Fibroblast of skin of scalp (primary cell): ENCODE measurements around the gene THPO.

ENCODE experiments used
- DNase-seq: peaks from one replicate; pipeline ENCODE4 v3.0.0-alpha.2; 2013

The THPO gene

DNA sequence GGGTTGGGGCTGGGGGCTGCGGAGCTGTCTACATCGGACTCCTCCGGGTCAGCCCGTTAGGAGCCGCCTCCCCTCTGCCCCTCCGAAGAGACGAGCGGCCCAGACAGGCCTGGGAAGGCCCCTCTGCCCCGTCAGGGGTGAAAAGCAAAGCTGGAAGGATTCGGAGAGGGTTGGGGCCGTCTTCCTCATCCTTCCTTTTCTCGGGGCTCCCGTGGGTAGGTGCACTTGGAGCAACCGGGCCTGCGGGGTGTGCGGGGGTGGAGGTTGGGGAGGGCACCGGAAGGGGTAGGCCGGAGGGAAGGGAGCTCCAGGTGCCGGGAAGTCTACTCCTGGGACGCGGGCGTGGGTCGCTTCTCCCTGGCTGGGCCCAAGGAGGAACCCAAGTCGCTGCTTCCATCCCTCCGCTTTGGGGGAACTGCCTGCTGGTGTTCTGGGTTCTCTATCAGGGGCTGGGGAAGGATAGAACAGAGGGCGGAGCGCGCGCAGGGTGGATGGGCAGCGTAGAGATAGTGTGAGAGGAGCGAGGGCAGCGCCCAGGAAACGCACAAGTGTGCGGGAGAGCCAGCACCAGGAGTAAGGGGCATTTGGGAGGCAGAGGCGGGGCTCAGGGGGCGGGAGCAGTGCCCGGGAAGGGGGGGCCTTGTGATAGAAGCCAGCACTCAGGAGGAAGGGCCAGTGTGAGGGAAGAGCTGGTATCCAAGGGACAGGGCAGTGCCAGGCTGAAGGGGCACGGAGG lies 15.9 kb downstream of the THPO start:
- DNase-seq: no peak

DNA sequence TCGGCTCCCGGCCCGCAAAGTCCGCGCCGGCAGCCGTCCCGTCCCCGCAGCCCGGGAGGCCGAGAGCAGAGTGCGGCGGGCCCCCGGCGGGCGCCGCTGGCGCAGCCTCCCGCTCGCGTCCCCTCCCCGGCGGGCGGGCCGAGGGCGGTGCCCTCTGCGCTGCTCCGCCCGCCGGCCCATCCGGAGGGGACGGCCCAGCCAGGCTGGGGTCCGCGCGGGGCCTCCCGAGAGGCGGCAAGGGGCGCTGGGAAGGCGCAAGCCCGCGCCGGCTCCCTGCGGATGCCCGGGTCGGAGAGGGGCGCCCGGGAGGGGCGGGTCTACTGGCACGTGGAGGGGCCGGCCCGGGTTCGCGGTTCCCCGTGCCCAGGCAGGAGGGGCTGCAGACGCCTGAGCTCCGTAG lies 16.5 kb downstream of the THPO start, which contains the start of the genes CLCN2 and POLR2H:
Gene CLCN2, minus strand, starts transcription at position 74 of the 400 bp plus-strand sequence. CDS start 126 bp downstream, outside the sequence.
Gene POLR2H, plus strand, starts transcription at position 179 of the 400 bp plus-strand sequence. CDS start 1,783 bp downstream, outside the sequence.
- DNase-seq: peak; percentile 63

DNA sequence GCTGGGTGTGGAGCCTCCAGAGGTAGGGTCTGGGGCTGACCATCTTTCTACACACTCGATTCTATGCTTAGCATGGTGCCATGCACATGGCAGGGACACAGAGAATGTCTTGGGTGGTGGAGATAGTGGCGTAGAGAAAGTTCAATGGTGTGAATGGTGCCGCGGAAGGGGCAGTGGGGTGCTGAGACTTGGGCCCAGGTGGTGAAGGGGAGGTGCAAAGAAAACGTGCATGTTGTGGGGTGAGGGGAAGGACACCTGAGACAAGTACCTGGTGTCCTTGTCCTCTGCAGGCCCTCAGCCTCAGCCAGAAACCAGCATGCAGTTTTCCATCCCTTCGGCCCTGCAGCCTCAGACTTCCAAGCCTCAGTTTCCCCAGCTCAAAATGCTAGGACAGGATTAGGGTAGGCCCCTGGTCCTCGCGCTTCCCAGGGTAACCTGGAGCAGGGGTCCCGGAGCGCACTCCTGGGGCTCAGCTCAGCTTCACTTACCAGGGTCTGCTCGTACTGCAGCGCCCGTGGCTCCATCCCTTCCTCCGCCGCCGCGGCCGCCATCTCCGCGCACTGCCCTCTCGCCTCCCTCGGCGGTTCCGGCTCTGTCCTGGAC lies 17.0 kb downstream of the THPO start:
- no peak for DNase-seq

DNA sequence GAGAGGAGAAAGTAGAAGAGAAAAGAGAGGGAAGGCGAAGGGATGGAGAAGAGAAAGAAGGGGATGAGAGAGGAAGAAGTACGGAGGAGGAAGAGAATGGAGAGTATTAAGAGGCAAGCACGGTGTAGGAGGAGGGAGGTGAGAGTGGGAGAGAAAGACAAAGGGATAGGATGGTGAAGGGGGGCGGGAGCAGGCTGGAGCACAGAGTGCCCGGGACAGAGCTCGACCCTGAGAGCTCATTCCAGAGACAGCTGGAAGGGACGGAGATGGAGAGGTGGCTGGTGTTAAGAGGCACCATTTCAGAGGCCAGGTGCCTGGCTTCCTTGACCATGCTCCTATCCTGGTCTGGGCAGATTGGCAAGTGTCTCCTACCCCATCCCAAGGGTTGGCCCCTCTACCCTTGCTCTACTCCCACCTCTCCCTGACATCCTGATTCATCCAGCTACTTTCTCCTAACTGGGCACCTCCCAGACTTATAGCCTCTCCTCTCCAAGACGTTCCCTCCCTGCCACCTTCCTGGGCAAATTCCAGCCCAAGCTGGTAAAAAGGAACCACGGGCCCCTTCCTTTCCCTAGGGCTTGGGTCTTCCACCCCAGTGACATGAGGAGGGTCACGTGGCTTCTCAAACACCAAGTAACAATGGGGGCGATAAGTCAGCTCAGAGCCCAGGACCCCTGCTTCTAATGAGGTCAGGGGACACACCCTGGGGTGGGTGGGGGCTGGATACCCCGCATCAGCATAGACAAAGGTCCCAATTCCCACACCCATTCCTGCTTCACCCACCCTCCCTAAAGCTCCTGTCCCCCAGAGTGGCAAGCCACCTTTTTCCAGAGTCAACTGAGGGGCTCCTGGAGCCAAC lies 17.7 kb downstream of the THPO start:
- no peak for DNase-seq

DNA sequence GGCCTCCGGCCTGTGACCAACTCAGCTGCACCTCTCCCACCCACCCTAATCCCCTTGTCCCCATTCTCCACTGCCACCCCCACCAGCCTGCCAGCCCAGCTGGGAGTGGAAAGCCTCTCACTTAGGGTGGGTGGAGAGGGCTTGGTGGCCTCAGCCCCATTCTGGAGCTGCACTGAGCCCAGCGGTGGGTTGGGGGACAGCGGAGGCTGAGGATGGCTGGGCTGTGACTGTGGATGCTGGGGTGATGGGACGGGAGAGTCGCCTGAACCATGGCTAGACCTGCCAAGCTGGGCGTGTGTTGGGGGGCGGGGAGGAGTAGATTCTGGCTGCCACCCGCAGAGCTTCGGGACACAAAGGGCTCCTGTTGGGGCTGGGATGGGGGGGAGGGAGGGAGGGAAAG lies 18.4 kb downstream of the THPO start:
- DNase-seq: no peak

DNA sequence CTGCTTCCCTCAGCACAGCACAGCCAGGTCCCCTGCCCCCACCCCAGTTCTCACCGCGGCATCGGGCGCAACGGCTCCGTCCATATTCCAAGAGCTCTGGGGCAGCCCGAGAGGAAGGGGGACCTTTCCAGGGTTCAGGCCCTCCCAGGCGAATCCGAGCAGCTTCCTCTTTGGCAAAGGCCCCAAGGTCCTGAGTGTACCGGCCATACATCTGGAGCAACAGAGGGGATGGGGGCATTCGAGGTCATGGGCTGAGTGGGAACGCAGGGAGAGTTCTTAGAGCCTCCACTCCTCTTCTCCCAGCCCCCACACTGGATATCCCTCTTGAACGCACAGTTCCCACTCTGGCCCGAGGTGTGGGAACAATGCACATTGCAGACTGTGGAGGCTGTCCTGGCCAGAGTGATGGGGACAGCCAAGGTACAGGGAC lies 19.1 kb downstream of the THPO start:
- DNase-seq: no peak

DNA sequence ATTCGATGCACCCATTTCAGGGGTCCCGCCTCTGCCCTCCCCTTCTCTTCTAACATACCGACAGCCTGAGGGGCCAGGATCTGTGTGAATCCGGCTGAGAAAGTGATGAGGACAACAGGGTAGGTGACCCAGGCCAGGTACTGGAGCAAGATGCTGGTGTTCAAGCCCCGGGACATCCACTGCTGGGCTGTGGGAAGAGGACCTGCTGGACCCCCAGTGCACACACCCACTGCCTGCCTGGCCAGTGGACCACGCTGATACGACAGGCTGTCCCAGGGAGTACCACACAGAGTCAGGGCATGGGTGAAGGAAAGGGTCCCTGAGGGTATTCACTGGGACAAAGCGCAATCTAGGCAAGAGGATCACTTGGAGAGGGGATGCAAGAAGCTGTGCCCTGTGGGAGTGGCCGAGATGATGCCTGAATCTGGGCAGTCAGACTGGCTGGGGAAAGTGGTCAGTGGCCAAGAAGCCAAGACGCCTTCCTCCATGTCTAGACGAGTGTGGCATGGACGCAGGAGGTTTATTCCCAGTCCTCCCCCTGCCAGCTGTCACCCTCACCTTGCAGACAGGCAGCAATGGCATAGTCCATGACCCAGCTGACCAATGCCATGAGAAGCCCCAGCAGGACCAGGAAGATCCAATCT lies 19.8 kb downstream of the THPO start:
- no peak for DNase-seq

DNA sequence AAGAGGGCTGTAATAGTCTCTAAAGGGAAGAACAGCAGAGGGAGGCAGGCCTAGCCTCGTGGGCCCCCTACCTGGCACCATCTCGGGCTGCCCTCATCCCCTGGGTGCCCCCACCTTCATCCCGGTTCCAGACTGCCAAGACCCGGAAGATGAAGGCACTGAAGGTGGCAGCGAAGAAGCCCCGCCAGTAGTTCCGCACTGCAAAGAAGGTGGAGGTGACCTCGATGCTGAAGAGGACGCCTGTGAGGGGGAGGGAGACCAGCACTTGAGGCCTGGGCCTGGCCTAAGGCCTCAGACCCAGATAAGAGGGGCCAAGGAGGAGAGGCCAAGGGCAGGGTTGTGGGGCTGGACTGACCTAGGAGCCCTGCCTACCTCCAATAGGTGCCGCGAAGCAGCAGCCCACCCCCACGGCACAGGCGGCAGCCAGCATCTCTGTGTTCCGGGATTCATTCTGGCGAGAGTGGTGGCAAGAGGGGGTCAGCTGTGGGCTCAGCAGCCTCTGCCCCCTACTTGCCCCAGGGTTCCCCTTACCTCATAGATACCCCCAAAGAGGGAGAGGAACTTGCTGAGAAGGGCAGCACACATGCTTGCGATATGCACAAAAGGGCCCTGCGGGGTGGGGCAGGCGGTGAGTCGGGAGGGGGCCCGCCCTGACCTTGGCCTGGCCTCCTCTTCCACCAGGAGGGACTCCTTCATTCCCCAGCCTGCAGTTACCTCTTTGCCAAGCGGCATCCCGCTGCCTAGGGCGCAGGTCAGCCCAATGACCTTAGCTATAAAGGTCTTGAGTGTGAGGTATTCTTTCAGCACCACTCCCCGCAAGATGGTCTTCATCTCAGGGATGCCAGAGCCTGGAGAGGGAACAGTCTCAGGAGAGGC lies 20.5 kb downstream of the THPO start:
- DNase-seq: no peak

DNA sequence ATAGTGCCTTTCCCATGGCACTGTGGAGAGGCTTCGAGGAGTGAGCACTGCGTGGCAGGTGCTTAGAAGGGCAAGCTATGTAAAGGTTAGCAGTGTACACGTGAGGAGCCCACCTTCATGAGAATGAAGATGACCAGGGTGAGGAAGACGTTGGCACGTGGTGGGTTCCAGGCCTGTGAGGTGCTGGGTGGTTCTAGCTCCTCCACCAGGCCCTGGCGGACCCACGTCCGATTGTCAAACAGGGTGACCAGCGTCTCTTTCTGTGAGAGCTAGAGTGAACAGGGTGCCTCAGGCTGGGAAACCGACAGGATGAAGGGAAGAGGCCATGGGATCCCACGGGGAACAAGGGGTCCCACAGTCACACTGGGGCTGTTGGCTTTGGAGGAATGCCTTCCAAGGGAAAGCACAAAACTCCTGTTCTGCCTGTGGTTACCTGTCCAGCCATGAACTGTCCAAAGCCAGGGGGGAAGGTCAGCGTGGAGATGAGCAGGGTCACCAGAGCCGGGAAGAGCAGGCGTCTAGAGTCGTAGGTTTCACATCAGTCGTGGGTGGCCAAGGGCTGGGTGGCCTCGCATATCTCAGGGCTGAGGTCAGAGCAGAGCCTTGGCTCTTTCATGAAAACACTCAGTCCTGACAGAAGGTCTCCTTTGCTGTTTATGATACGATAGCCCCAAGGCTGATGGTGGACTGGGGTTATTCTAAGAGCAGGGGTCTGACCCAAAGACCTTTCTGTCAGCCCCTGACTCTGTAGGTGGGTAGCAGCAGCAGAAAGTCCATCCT lies 22.6 kb downstream of the THPO start:
- DNase-seq: no peak

DNA sequence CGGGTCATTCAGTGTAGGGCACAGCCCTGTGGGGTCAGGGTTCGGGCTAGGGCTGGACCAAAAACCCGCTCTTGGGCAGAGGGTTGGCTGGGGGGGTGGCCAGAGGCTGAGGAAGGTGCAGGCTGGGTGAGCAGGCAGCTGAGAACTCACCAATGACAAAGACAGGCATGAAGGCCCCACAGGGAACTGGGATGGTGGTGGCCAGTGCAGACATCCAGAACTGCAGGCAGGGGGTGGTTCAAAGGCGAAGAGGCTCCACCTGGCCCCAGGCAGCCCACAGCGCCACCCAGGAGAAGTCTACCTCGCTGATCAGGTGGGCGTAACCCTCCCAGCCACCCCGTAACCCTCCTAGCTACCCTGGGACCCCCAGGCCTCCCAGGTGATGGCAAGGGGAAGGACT lies 23.3 kb downstream of the THPO start:
- DNase-seq: no peak

DNA sequence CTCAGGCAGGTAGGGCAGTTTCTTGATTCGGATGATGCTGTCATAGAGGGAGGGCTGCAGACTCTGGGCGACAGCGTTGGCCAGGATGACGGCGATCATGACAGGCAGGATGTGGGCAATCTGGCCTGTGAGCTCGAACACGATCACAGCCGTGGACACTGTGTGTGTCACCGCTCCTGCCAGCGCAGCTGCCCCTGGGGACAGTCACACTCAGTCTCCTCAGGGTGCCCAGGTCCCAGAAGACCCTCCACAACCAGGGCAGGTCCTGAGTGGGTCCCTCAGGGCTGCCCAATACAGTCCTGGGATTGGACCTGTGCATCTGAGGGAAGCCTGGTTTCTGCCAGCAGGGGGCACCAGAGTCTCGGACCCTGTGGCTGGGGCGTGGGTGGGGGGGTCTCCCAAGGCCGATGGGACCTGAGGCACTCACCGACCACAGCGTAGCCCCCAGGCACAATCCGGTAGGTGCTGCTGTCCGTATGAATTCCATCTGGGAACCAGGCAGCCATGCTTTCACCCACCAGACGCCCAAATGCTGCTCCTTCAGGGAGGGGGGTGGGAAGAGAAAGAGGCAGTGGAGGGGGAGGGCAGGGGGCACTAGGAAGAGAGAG lies 23.8 kb downstream of the THPO start:
- DNase-seq: peak; percentile 30

DNA sequence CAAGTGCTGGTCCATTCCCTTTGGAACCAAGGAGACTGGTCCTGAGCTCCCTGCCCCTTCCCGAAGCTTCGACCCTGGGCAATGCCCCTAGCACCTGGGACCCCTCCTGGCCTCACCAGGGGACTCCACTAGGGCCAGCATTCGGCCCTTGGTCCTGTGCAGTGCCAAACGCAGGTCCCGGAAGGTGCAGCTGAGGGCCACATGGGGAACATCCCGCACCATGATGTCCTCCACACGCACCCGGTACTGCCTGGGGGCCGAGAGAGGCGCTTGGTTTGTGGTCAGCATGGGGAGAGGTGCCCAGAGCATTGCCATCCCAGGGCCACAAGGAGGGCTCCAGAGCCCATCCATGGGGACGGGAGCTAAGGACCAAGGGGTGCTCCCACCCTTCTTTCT lies 24.5 kb downstream of the THPO start:
- DNase-seq: no peak

DNA sequence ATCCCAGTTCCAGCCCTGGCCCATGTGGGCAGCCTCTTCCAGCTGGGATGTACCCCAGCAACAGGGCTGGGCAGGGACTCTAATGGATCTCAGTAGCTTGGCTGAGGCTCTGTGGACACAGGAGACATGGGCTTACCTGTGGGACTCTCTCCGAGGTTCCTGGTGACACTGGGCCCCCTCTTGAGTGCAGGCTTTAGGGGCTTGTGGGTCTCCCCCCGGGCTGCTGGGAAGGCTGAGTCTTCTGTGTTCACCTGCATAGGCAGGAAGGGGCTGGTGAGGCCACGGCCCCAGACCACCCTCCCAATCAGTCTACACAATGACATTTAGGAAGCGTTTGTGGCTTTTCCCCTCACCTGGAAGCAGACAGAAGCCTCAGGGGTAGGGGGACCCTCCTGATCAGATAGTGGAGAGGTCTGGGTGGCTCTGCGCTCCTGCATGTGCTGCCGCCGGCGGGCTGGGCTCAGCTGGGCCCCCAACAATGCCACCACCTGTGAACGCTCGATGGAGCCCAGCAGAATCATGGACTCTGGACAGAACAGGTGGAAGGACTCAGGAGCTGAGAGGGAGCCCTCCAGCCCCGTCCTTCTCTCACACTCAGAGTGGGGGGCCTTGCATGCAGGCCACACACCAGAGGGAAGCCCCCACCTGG lies 25.0 kb downstream of the THPO start:
- no peak for DNase-seq

DNA sequence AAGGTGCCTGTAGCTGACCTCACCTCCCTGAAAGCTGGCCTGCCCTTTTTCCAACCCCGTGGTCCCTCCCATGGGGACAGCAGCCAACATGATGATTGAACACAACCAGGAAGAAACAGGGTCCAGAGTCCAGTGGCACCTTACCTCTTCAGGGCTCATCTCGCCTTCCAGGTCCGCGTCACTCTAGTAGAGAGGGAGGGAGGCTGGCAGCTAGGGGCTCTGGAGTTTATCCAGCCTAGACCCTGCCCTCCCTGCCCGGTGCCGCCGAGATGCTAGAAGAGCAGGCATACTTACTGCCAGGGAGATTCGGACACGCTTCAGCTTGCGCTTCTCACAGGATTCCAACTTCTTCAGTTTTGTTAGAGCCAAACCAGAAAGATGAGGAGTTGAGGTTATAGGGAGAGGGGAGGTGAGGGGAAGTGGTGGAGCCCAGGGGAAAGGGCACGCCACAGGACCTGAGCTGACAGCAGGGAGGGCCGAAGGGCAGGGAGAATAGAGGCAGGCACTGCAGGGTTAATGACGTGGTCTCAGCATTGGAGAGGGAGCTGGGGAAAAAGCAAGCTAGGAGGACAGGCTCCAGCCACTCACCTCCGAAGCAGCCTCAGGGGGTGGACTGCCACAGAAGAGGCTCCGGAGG lies 25.7 kb downstream of the THPO start:
- DNase-seq: no peak

DNA sequence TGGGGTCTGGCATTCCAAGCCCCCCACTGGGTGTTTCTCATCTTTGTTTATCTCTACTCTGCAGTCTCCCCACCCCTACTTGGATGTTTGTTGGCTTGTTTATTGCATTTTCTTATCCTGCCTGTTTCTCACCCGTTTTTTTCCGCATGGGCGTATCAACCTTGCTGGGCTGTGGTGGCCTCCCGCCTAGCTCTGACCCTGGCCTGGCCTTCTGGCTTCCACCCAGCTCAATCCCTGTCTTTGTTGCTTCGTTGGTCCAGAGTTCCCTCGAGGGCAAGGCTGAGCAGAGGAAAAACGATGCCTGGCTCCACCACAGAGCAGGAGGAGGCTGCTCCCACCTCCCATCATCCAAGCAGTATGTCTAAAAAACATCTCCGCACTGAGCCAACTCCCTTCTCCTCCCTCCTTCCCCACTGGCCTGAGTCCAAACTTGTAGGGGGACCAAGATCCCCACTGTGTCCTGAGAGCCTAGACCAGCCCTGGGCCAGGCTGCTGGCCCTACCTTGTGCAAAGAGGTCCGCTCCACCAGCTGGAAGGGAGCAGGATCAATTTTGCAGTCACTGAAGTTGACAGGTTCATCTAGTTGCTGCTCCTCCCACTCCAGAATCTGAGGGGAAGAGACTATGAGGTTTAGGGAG lies 26.4 kb downstream of the THPO start:
- no peak for DNase-seq

DNA sequence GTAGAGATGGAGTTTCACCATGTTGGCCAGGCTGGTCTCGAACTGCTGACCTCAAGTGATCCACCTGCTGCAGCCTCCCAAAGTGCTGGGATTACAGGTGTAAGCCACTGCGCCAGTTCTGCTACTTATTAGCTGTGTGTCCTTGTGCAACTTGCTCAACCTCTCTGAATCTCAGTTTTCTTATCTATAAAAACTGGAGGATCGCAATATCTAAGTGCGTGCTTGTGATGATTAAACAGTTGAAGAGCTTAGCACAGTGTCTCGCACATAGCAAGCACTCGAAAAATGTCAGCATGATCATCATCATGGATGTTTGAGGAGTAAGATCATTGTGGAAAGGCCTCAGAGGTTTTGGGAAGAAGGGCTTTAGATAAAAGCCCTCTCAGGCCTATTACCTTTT lies 27.4 kb downstream of the THPO start:
- peak; percentile 20 for DNase-seq

DNA sequence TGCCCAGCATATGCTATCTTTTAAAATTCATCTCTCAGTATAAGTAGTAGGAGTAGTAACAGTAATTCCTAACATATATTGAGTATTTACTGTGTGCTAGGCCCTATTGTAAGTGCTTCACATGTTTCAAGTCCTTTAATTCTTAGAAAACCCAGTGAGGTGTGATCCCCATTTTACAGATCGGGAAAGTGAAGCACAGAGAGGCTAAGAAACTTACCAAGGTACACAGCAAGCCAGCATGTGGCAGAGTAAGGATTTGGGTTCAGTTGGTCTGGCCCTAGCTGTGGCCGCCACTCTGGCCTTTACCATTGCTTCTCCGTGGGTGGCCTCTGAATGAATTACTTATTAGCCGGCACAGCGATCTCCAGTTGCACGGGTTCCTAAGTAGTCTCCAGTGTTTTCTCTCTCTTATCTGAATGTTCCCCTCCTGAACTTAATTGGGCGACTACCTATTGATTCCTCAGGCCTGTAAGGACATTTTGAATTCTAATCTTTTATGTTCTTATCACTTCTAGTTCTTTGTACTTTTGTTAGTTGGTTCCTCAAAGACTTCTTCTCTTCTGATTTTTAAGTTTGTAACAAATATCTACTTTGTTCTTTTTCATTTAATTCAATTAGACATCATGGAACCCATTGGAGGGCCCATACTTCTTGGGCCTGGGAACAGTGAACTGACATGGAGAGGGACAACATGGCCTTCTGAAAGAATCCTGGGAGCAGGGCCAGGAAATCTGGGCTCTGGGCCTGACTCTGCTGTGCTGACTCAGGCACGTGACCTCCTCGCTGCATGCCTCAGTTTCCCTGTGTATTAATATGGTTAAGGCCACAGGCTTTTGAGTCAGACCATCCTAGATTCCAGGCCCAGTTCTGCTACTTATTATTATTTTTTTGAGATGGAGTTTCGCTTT lies 28.2 kb downstream of the THPO start:
- DNase-seq: no peak

DNA sequence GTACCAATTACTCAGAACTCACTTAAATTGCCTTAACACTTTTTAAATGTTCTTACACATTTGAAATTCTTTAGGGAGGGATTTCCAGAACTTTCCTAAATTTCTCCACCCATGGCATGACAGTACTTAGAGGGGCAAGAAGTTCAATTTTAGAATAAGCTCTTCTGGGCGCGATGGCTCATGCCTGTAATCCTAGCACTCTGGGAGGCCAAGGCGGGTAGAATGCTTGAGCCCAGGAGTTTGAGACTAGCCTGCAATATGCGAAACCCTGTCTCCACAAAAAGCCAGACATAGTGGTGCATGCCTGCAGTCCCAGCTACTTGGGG lies 30.0 kb downstream of the THPO start:
- no peak for DNase-seq
